ENCODE data around the gene NR6A1. TPM values are rescaled to one million over a fixed set of nuclear protein-coding genes. Genes with fewer than 3 reads are reported as not detected.

The NR6A1 gene
- total RNA-seq, 1 donor from 2014 or later: 0.81 TPM

GRCh38 chr9:124623966-124624734 is 147.0 kb downstream of the NR6A1 start:
- intact Hi-C loops (cut with micrococcal nuclease): no loop called here

GRCh38 chr9:124622882-124623281 is 148.2 kb downstream of the NR6A1 start:
- intact Hi-C loops (cut with micrococcal nuclease): no loop called here

- intact Hi-C loops (cut with micrococcal nuclease): no loop called here
These were observed 149.5 kb downstream of the NR6A1 start for GRCh38 chr9:124621371-124622328.

- intact Hi-C loops (cut with micrococcal nuclease): loop anchor here (5.0 kb wide), 1 partner anchor 149 kb away; no protein-coding TSS in a partner anchor
These were observed 152.6 kb downstream of the NR6A1 start for GRCh38 chr9:124618476-124618875.

- intact Hi-C loops (cut with micrococcal nuclease): loop anchor here (1.0 to 5.0 kb wide), 4 partner anchors 95 to 757 kb away; partner anchors contain the start of gene WDR38
These were observed 153.5 kb downstream of the NR6A1 start for GRCh38 chr9:124617477-124618141.

- intact Hi-C loops (cut with micrococcal nuclease): loop anchor here (1.0 to 5.0 kb wide), 4 partner anchors 95 to 757 kb away; partner anchors contain the start of gene WDR38
These were observed 154.2 kb downstream of the NR6A1 start for GRCh38 chr9:124616961-124617360.

GRCh38 chr9:124615840-124616239 is 155.3 kb downstream of the NR6A1 start:
- intact Hi-C loops (cut with micrococcal nuclease): loop anchor here (5.0 kb wide), 1 partner anchor 151 kb away; no protein-coding TSS in a partner anchor

GRCh38 chr9:124615100-124615742 is 155.9 kb downstream of the NR6A1 start:
- intact Hi-C loops (cut with micrococcal nuclease): loop anchor here (5.0 kb wide), 1 partner anchor 152 kb away; no protein-coding TSS in a partner anchor

- intact Hi-C loops (cut with micrococcal nuclease): no loop called here
These were observed 157.3 kb downstream of the NR6A1 start for GRCh38 chr9:124613849-124614248.

GRCh38 chr9:124611106-124611505 is 160.0 kb downstream of the NR6A1 start:
- intact Hi-C loops (cut with micrococcal nuclease): no loop called here

GRCh38 chr9:124606027-124606426 is 165.1 kb downstream of the NR6A1 start:
- intact Hi-C loops (cut with micrococcal nuclease): no loop called here

- intact Hi-C loops (cut with micrococcal nuclease): no loop called here
These were observed 165.9 kb downstream of the NR6A1 start for GRCh38 chr9:124605258-124605657.

GRCh38 chr9:124602632-124603031 is 168.5 kb downstream of the NR6A1 start:
- intact Hi-C loops (cut with micrococcal nuclease): no loop called here

GRCh38 chr9:124602204-124602603 is 168.9 kb downstream of the NR6A1 start:
- intact Hi-C loops (cut with micrococcal nuclease): no loop called here

- intact Hi-C loops (cut with micrococcal nuclease): no loop called here
These were observed 170.7 kb downstream of the NR6A1 start for GRCh38 chr9:124600407-124600806.

GRCh38 chr9:124599121-124599795 is 171.9 kb downstream of the NR6A1 start:
- intact Hi-C loops (cut with micrococcal nuclease): no loop called here

GRCh38 chr9:124598048-124598447 is 173.1 kb downstream of the NR6A1 start:
- intact Hi-C loops (cut with micrococcal nuclease): no loop called here

GRCh38 chr9:124596172-124596839 is 174.8 kb downstream of the NR6A1 start:
- intact Hi-C loops (cut with micrococcal nuclease): no loop called here

GRCh38 chr9:124595743-124596142 is 175.4 kb downstream of the NR6A1 start:
- intact Hi-C loops (cut with micrococcal nuclease): no loop called here

- intact Hi-C loops (cut with micrococcal nuclease): no loop called here
These were observed 176.4 kb downstream of the NR6A1 start for GRCh38 chr9:124594673-124595072.

Measured in T-helper 1 cell treated with Interleukin-12 subunit alpha and Interleukin-12 subunit beta and Interleukin-4 antibody, amounts not matched to agents 30 ng/mL and 1 ng/mL, for 36 hours (primary cell).